GM23338 (cell line): ENCODE data around the gene ADD3. TPM values are rescaled to one million over a fixed set of nuclear protein-coding genes. Genes with fewer than 3 reads are reported as not detected.
"Not testable (repeated sequence)": the region's sequence is repeated elsewhere in the genome, so short reads cannot be mapped to it uniquely, and the experiment has no call there.

ENCODE experiments used
- ATAC-seq: fragments of 200-7000 bp; cut with Tn5 transposase; 3 replicates; pipeline ENCODE4 v1.9.1; 2020
- DNase-seq: peaks from one replicate; pipeline ENCODE4 v3.0.0-alpha.2; 2015; ENCODE audit warnings: low spot score
- H2AFZ ChIP-seq: fragments of 200-600 bp; sonication (generic); 2 replicates; pipeline ENCODE4 v1.8.0; 2016; ENCODE audit warnings: antibody characterized with exemption, mild to moderate bottlenecking, moderate library complexity
- H3F3A ChIP-seq: fragments of 200-600 bp; sonication (generic); replicated peaks from 2 replicates; pipeline ENCODE4 v1.8.0; 2017; ENCODE audit warnings: antibody characterized with exemption, mixed run types, low read depth
- H3K27ac ChIP-seq: fragments of 200-600 bp; sonication (generic); 2 replicates; pipeline ENCODE4 v1.6.1; 2016; ENCODE audit warnings: low read depth
- H3K27me3 ChIP-seq: fragments of 200-600 bp; sonication (generic); 2 replicates; pipeline ENCODE4 v1.8.0; 2016; ENCODE audit warnings: mild to moderate bottlenecking, mixed run types, moderate library complexity; ENCODE audit not compliant: insufficient read depth
- H3K36me3 ChIP-seq: fragments of 200-600 bp; sonication (generic); 2 replicates; pipeline ENCODE4 v1.8.0; 2016; ENCODE audit warnings: mild to moderate bottlenecking; ENCODE audit not compliant: insufficient read depth
- H3K4me1 ChIP-seq: fragments of 200-600 bp; sonication (generic); 2 replicates; pipeline ENCODE4 v1.8.0; 2016; ENCODE audit warnings: mild to moderate bottlenecking, moderate library complexity; ENCODE audit not compliant: insufficient read depth
- H3K4me2 ChIP-seq: fragments of 200-600 bp; sonication (generic); 2 replicates; pipeline ENCODE4 v1.7.1; 2017; ENCODE audit warnings: mixed run types
- H3K4me3 ChIP-seq: fragments of 200-600 bp; sonication (generic); 2 replicates; pipeline ENCODE4 v1.6.1; 2016; ENCODE audit warnings: mixed run types
- H3K79me2 ChIP-seq: fragments of 200-600 bp; sonication (generic); replicated peaks from 2 replicates; pipeline ENCODE4 v1.8.0; 2017; ENCODE audit warnings: mild to moderate bottlenecking; ENCODE audit not compliant: insufficient read depth
- H3K9me2 ChIP-seq: fragments of 200-600 bp; sonication (generic); 2 replicates; pipeline ENCODE4 v1.8.0; 2017; ENCODE audit not compliant: insufficient read depth
- H4K20me1 ChIP-seq: fragments of 200-600 bp; sonication (generic); replicated peaks from 2 replicates; pipeline ENCODE4 v1.8.0; 2017; ENCODE audit warnings: mild to moderate bottlenecking; ENCODE audit not compliant: insufficient read depth
- H3K27ac Mint-ChIP-seq: 2 replicates; pipeline ENCODE4 v1.8.0; 2020; ENCODE audit warnings: inconsistent platforms, mild to moderate bottlenecking, moderate library complexity, mixed read lengths
- H3K27me3 Mint-ChIP-seq: 3 replicates; pipeline ENCODE4 v1.8.0; 2022; ENCODE audit warnings: low read depth, mild to moderate bottlenecking, moderate library complexity, mixed read lengths, inconsistent platforms; ENCODE audit not compliant: insufficient read depth, poor library complexity
- H3K36me3 Mint-ChIP-seq: 3 replicates; pipeline ENCODE4 v1.8.0; 2021; ENCODE audit warnings: low read depth, mild to moderate bottlenecking, inconsistent platforms, moderate library complexity, mixed read lengths
- H3K4me1 Mint-ChIP-seq: 3 replicates; pipeline ENCODE4 v1.8.0; 2020; ENCODE audit warnings: mild to moderate bottlenecking, inconsistent platforms, mixed read lengths
- H3K4me3 Mint-ChIP-seq: 3 replicates; pipeline ENCODE4 v1.8.0; 2021; ENCODE audit warnings: moderate library complexity, mild to moderate bottlenecking, inconsistent platforms, mixed read lengths
- H3K9me3 Mint-ChIP-seq: 3 replicates; pipeline ENCODE4 v1.8.0; 2020; ENCODE audit warnings: moderate library complexity, mild to moderate bottlenecking, inconsistent platforms, mixed read lengths
- JUNB ChIP-seq: IDR thresholded peaks from one replicate; pipeline ENCODE4 v1.6.1; 2016; ENCODE audit warnings: antibody characterized with exemption; ENCODE audit not compliant: unreplicated experiment
- polyA plus RNA-seq: library from polyadenylated mRNA; unstranded; fragments of >200 nt; fragmentation: Nextera tagmentation; extraction: Ambion mirVana; gene quantifications from 2 replicates; pipeline ENCODE4 v1.2.1, GENCODE V29; 2016
- total RNA-seq: library from RNA; depleted of rRNA; stranded (reverse); fragments of >200 nt; shearing (Covaris generic); gene quantifications from 2 replicates; pipeline ENCODE4 v1.2.3, GENCODE V29; 2014
- TF ChIP-seq, protein P1 (sequence below): fragments of 250-450 bp; sonication (Bioruptor Pico); IDR thresholded peaks from 2 replicates; pipeline ENCODE4 v1.5.0; 2020; ENCODE audit warnings: mild to moderate bottlenecking, moderate library complexity
- TF ChIP-seq, protein P2 (sequence below), 2 experiments: fragments of 200-600 bp in 1 of 2; sonication (generic) in 1 of 2; conservative IDR thresholded peaks; 2 replicates each; pipeline versions ENCODE4 v1.5.1 to v1.6.1; 2016 to 2017; ENCODE audit warnings: antibody characterized with exemption in 2 of 2, low read depth in 2 of 2, mild to moderate bottlenecking in 2 of 2, moderate library complexity in 1 of 2

Gene ADD3
- total and polyA plus RNA-seq, 2 experiments from 2014 or later = 68.5 to 767 TPM

DNA sequence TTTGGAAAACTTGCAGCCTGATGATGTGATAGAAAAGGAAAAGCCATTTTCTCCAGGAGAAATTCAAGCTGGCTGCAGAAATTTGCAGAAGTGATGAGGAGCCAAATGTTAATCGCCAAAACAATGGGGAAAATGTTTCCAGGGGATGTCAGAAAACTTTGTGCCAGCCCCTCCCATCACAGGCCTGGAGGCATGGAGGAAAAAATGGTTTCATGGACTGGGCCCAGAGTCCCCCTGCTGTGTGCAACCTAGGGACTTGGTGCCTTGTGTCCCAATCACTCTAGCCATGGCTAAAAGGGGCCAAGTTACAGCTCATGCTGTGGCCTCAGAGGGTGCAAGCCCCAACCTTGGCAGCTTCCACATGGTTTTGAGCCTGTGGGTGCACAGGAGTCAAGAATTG lies 41.0 kb downstream of the ADD3 start (continued):
- TF ChIP-seq, protein P1, sequence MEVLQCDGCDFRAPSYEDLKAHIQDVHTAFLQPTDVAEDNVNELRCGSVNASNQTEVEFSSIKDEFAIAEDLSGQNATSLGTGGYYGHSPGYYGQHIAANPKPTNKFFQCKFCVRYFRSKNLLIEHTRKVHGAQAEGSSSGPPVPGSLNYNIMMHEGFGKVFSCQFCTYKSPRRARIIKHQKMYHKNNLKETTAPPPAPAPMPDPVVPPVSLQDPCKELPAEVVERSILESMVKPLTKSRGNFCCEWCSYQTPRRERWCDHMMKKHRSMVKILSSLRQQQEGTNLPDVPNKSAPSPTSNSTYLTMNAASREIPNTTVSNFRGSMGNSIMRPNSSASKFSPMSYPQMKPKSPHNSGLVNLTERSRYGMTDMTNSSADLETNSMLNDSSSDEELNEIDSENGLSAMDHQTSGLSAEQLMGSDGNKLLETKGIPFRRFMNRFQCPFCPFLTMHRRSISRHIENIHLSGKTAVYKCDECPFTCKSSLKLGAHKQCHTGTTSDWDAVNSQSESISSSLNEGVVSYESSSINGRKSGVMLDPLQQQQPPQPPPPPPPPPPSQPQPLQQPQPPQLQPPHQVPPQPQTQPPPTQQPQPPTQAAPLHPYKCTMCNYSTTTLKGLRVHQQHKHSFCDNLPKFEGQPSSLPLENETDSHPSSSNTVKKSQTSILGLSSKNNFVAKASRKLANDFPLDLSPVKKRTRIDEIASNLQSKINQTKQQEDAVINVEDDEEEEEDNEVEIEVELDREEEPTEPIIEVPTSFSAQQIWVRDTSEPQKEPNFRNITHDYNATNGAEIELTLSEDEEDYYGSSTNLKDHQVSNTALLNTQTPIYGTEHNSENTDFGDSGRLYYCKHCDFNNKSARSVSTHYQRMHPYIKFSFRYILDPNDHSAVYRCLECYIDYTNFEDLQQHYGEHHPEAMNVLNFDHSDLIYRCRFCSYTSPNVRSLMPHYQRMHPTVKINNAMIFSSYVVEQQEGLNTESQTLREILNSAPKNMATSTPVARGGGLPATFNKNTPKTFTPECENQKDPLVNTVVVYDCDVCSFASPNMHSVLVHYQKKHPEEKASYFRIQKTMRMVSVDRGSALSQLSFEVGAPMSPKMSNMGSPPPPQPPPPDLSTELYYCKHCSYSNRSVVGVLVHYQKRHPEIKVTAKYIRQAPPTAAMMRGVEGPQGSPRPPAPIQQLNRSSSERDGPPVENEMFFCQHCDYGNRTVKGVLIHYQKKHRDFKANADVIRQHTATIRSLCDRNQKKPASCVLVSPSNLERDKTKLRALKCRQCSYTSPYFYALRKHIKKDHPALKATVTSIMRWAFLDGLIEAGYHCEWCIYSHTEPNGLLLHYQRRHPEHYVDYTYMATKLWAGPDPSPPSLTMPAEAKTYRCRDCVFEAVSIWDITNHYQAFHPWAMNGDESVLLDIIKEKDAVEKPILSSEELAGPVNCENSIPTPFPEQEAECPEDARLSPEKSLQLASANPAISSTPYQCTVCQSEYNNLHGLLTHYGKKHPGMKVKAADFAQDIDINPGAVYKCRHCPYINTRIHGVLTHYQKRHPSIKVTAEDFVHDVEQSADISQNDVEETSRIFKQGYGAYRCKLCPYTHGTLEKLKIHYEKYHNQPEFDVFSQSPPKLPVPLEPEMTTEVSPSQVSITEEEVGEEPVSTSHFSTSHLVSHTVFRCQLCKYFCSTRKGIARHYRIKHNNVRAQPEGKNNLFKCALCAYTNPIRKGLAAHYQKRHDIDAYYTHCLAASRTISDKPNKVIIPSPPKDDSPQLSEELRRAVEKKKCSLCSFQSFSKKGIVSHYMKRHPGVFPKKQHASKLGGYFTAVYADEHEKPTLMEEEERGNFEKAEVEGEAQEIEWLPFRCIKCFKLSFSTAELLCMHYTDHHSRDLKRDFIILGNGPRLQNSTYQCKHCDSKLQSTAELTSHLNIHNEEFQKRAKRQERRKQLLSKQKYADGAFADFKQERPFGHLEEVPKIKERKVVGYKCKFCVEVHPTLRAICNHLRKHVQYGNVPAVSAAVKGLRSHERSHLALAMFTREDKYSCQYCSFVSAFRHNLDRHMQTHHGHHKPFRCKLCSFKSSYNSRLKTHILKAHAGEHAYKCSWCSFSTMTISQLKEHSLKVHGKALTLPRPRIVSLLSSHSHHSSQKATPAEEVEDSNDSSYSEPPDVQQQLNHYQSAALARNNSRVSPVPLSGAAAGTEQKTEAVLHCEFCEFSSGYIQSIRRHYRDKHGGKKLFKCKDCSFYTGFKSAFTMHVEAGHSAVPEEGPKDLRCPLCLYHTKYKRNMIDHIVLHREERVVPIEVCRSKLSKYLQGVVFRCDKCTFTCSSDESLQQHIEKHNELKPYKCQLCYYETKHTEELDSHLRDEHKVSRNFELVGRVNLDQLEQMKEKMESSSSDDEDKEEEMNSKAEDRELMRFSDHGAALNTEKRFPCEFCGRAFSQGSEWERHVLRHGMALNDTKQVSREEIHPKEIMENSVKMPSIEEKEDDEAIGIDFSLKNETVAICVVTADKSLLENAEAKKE (CRISPR knock-in tag) = no peak
- TF ChIP-seq JUNB = no peak
- TF ChIP-seq, protein P2, sequence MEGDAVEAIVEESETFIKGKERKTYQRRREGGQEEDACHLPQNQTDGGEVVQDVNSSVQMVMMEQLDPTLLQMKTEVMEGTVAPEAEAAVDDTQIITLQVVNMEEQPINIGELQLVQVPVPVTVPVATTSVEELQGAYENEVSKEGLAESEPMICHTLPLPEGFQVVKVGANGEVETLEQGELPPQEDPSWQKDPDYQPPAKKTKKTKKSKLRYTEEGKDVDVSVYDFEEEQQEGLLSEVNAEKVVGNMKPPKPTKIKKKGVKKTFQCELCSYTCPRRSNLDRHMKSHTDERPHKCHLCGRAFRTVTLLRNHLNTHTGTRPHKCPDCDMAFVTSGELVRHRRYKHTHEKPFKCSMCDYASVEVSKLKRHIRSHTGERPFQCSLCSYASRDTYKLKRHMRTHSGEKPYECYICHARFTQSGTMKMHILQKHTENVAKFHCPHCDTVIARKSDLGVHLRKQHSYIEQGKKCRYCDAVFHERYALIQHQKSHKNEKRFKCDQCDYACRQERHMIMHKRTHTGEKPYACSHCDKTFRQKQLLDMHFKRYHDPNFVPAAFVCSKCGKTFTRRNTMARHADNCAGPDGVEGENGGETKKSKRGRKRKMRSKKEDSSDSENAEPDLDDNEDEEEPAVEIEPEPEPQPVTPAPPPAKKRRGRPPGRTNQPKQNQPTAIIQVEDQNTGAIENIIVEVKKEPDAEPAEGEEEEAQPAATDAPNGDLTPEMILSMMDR (conservative IDR thresholded peaks at IDR 0.05; ENCODE audit: low read depth in 2 of 2) = no peak

DNA sequence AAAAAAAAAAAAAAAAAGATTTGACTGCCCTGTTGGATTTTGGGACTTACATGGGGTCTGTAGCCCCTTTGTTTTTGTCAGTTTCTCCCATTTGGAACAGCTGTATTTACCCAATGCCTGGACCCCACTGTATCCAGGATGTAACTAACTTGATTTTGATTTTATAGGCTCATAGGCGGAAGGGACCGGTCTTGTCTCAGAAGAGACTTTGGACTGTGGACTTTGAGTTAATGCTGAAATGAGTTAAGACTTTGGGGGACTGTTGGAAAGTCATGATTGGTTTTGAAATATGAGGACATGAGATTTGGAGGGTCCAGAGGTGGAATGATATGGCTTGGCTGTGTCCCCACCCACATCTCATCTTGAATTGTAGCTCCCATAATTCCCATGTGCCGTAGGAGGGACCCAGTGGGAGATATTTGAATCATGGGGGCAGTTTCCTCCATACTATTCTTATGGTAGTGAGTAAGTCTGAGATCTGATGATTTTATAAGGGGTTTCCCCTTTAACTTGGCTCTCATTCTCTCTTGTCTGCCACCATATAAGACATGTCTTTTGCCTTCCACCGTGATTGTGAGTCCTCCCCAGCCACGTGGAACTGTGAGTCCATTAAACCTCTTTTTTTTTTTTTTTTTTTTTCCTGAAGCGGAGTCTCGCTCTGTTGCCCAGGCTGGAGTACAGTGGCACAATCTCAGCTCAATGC lies 42.3 kb downstream of the ADD3 start:
- not testable (repeated sequence) for H3K9me2 ChIP-seq, H3K27me3 Mint-ChIP-seq, H3K27ac ChIP-seq, H3K27me3 ChIP-seq, H3K4me2 ChIP-seq, H3K36me3 ChIP-seq, H3K27ac Mint-ChIP-seq, DNase-seq, H3K4me3 Mint-ChIP-seq, H4K20me1 ChIP-seq, H3K4me1 ChIP-seq, H3K4me3 ChIP-seq, H2AFZ ChIP-seq, H3F3A ChIP-seq, H3K4me1 Mint-ChIP-seq, ATAC-seq
- H3K36me3 Mint-ChIP-seq = peaks cover 41% of the 10 kb centered on the region
- peaks cover 25% of the 10 kb centered on the region for H3K9me3 Mint-ChIP-seq
- peaks cover 87% of the 10 kb centered on the region for H3K79me2 ChIP-seq
